NCI-H1930 (cell line): Measurements from ENCODE around the gene CD93.

Experiments used
- DNase-seq, 2 experiments: peaks; one replicate each; lab custom pipeline; 2025; lab: John Stamatoyannopoulos, UW

CD93 gene

DNA sequence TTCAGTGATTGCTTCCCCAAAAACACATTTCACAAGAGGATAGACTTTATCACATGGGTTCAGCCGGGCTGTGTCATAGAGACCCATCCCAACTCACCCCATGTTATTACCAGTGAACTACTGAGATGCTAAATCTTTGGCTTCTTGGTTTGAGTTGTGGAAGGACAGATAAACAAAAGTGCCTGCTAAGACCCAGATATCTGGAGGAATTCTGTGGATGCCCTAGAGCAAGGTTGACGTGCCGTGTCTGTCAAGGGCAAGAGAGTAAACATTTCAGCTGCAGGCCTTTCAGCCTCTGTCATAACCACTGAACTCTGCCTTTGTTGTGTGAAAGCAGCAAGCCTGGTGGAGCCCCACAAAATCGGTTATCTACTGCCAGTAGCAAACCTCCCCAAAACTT lies 25.5 kb downstream of the CD93 start:
- DNase-seq: no peak

DNA sequence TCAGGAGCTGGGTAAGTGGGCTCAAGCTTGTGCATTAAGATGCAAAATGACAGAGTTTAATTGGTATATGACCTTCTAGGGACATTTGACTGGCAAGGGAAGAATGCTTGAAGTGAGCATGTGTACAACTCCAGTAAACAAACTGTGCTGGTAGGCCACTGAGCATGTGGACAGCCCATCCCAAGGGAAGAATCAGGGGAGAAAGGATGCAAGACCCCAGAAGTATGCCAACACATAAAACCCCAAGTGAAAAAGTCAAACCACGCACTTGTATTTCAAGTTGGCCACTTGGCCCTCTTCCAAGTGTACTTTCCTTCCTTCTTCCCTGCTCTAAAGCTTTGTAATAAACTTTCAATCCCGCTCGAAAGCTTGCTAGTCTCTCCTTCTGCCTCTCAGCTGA lies 26.3 kb downstream of the CD93 start:
- no peak for DNase-seq

DNA sequence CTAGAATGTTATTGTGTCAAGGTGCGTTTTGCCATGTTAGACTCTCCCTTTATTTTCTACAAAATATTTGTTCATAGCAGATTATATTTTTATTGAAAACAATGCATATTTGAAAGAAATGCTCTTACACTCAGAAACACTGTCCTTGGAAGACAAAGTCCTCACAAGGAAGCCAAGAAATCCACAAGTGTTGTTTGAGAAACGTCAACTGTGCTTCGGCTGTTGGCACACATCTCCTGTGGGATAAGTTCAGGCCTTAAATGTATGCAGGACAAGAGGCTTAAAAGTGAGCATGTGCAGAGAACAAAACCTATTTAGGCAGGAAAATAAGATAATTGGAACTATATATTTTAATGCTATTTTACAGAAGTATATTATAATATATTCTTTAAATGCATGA lies 27.1 kb downstream of the CD93 start:
- DNase-seq: no peak

DNA sequence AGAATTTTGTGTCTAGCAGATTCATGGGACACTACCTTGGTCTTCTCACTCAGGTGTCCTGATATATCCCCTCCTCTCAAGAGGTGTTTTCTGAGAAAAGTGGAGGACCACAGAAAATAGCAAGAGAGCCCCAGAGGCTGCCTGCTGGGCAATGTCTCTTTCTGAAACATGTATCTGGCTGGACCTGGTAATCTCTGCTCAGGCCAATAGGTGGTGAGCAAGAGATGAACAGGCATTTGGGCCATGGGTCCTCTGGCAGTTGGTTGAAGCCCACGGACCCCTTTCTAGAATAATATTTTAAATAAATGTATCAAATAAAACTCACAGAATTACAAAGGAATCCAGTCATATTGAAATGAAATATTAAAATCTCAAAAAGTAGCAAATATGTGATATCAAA lies 27.9 kb downstream of the CD93 start:
- no peak for DNase-seq

DNA sequence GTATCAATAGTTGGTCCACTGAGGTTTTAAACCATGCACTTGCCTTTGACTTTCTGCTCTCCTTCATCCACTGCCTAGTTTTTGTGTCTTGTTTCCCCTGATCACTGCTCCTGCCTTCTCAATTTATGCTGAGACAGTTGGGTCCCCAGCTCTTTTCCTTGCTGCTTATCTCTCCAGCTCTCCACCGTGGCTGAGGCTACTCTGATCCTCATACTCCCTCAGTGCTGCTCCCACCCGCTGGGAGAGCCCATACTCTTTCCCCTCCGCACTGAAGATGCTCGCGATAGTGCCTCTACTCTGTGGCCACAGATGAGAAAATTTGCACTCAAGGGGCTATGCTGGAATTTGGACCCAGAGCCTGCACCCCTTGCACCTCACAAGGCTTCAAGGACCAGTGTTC lies 33.2 kb downstream of the CD93 start:
- DNase-seq: no peak

DNA sequence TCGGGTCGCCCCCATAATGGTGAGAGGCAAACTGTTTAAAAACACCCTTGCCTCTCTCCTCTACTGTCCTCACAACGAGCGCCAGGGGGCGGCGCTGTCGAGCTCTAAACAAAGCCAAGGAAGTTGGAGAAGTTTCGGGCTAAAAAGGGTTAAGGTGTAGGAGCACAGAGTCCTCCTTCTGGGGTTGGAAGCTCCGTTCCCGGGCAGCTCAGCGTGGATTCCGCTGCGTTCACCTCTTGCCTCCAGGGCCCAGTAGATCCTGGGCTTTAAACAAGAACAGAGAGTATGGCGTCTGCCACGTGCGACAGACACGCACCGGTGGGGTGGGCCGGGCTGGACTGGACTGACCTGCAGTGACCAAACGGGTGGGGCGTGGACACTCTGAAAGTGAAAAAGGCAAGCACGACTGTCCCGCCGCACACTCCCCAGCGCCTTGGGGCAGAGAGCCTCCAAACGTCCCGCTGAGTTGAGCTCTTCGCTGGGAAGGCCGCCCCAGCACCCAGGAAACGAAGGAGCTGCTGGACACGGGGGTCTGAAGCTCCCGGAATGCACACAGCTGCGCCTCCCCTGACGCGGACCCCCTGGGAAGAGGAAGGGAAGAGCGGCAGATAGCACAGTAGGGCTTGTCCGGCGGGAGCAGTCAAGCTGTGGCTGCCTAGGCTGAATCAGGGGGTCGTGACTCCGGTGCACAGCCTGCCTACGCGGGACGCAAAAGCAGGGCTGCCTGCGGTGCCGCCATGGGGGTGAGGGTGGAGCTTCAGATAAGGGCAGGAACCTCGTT lies 35.1 kb downstream of the CD93 start:
- peak; percentile 20 to 40 for DNase-seq

DNA sequence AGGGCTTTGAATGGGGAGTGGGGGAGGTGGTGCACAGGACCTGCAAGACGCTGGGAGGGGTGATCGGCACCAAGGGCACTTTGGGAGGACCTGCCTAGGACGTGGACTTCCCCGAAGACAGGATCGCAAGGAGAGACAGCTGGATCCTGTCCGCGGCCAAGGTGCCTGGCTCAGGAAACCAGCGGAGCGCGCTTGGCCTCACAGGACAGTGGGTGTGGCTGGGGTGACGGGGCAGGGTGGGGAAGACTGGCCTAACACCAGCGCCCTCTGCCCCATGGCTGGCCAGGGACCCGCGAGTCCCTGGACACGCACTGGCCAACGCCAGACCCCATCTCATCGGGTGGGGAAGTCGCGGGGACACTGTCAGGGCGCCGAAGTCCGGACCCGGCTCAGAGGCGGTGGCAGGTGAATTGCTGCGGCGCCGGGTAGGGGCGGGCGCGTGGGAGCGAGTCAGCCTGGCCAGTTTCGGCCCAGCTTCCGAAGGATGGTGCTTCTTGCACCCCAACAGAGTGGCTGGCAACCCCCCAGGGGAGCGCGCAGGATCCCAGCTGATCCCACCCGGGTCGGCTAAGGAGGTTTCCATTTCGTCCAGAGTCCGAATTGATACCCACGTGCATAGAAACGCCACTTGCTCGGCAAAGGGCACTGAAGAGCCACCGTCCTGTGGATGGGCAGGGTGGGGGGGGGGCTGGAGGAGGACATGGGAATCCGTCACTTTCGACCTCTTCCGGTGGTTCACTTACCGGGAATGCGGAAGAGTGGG lies 35.9 kb downstream of the CD93 start:
- no peak for DNase-seq

DNA sequence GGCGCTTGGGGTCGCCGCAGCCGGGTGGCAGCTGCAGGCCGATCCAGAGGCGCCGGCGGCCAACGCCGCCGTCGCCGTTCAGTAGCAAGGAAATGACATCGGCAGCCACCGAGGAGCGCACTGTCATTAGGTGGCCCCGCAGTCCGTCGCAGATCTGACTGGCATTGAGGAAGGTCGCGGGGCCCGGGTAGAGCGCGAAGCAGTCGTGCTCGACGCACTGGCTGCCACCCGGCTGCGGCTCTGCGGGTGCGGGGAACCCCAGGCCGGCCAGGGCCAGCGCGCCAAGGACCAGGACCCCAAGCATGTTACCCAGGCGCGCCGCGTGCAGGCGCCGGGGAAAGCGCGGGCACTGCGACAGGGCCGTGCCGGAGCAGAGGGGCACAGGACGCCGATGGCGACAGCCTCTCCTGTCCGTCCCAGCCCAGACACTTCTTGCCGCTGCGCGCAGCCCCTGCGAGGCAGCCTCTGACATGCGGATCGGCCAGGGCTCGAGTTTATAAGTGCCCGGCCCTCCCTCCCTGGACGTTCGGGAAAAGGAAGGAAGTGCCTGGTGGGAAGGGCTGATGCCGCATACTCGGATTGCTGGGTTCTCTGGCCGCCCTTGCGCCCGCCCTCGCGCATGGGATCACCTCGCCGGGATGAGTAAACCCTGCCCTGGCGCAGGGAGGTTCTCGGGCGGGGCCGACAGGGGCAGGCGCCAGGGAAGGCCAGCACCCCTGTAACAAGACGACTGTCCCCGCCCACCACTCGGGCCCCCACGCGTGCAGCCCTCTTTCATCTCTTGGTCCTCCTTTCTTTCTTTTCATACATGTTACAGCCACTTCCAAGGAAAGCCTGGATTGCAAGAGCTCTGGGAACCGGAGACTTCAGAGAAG lies 36.7 kb downstream of the CD93 start, which contains the start of gene THBD:
Gene THBD (minus strand): TSS at position 472 of the 875 bp plus-strand sequence. CDS start 168 bp downstream, at position 304.
- no peak for DNase-seq

DNA sequence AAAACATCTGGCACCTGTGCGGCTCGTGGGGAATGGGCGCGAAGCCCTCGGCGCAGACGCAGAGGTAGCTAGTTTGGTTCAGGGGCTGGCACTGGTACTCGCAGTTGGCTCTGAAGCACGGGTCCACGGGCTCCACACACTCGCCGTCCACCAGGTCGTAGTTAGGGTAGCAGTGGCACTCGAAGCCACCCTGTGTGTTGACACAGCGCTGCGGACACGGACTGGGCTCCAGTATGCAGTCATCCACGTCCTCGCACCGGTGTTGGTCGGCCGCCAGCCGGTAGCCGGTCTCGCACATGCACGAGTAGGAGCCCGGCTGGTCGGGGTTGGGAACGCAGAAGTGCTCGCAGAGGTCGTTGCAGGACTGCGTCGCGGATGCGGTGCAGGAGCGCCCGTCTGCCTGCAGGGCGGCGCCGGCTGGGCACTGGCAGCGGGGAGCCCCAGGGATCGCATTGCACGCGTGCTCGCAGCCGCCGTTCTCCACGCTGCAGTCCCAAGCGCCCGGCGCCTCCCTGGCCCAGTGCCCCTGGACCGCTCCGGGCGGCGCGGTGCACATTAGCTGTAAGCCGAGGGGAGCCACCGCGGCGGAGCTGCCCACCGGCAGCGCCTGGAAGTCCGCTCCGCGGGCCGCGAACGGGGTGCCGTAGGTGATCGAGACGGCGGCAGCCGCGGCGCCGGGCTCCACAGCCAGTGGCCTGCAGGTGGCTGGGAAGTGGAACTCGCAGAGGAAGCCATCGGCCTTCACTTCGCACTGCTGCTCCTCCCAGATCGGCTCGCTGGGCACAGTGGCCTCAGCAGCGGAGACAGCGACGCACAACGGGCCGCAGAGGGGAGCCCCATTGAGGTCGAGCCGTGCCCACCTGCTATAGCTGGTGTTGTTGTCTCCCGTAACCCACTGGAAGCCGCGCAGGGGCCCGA lies 37.6 kb downstream of the CD93 start:
- peak; percentile 37 to 50 for DNase-seq

DNA sequence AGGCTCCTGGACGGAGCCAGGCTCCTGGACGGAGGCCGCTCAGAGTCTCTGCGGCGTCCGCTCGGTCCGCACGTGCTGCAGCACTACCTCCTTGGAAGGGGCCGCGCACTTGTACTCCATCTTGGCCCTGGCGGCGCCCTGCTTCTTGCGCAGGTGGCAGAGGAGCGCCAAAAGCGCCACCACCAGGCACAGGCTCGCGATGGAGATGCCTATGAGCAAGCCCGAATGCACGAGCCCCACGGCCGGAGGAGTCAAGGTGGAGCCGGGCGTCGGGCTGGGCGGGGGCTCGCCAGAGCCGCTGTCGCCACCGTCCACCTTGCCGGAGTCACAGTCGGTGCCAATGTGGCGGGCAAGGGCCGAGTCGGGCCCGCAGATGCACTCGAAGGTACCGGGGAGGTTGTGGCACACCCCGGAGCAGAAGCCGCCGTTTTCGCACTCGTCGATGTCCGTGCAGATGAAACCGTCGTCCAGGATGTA lies 38.3 kb downstream of the CD93 start:
- peak; percentile 74 to 76 for DNase-seq

DNA sequence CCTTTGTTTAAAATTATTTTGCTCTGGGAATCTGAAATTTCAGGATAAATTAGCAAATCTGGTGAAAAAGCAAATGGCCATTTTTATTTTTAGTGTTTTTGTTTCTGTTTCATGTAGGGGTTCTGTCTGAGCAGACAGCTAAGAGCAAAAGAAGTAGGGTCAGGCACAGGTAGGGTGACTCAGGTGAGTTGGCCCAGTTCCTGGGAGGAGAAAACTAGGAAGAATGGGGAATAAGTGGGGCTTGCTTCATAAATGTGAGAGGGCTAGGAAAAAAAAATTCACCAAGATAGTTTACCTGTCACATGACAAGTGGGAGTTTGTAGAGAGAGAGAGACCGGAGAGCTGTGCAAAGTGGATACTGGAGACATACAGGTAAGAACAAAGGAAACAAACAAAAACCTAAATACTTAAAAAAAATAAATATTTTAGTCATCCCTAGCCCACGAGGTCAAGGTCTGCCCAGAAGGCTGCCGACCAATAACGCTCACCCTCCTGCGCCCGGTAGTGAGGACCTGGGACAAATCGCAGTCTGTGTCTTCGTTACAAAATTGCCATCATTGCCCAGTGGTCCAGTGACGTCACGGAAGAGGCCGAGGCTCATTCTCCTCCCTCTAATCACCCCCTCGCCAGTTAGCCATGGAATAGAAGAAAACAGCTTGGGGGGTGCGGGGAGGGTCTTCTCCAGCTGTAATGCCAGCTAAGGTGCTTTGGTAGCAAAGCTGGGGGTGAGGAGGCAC lies 39.0 kb downstream of the CD93 start:
- DNase-seq: peak in 1 of 2 experiments; percentile 56

DNA sequence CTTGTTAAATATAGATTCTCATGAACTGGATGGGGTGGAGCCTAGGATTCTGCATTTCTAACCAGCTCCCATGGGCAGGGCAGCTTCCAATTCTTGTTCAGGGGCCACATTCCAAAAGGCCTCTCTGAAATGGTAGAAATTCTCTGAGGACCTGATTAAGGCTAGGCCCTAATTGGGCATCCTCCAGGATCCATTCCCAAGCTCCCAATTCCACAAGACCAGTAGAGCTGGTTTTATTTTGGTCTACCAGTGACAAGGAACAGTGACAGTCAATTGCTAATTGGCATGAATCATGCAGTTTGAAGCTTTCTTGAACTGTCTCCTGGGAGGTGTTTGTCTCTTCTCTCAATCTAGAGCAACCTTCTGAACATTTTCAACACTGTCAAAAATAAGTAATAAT lies 39.7 kb downstream of the CD93 start:
- DNase-seq: no peak

DNA sequence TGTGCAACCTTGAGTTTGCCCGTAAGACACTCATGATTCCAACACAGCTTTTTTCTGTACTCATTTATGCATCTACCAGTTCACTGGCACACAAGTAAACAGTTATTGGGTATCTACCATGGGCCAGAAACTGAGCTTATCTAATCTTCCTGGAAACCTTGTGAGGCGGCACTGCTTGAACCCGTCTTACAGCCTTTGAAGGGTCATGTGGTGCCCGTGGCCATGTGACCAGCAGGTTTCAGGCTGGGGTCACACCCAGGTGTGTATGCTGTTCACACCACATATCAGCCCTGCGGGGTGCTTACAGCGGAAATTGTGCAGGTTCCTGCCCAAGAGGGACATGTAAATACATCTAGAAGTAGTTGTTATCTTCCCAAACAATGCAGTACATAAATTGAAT lies 42.7 kb downstream of the CD93 start:
- no peak for DNase-seq

DNA sequence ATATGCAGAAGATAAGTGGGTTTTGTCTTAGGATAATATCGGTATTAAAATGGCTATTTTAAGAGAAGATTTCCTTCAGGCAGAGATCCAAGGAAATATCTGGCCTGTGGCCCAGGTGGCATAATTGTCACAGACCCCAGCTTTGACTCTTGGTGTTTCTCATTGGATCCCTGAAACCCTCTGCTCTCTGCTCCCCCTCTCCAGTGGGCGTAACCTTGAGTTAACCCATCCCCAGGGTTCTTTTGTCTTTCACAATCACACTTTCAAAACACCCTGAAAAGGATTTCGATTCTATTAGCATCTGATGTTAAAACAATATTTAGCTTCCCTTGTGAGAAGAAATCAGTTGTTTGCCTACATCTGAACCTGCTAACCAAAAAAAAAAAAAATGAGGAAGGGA lies 43.9 kb downstream of the CD93 start:
- DNase-seq: no peak

DNA sequence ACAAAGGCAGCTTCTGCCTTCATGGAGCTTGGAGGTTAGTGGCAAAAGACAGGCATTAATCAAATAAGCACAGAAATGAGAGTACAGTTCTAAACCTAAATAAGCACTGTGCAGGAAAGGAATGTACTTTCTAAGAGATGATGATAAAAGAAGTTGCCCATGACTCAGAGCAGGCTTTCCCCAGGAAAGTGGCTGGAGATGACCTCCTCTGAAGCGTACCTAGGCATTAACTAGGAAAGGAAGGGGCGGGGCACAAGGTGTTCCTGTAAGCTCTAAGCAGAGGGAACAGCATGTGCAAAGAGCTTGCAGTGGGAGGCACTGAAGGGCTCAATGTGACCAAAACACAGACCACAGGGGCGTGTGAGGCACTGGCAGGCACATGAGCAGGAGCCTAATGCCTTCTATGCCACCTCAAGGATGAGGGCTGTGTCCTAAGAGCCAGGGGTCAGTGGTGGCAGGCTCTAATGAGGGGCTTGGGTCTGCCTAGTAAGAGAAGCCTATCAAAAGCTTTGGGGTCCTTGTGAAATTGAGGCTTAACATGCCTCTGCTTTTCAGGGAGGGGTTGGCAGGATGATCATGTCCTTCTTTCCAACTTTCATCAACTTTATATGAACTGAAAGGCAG lies 46.1 kb downstream of the CD93 start:
- DNase-seq: no peak

DNA sequence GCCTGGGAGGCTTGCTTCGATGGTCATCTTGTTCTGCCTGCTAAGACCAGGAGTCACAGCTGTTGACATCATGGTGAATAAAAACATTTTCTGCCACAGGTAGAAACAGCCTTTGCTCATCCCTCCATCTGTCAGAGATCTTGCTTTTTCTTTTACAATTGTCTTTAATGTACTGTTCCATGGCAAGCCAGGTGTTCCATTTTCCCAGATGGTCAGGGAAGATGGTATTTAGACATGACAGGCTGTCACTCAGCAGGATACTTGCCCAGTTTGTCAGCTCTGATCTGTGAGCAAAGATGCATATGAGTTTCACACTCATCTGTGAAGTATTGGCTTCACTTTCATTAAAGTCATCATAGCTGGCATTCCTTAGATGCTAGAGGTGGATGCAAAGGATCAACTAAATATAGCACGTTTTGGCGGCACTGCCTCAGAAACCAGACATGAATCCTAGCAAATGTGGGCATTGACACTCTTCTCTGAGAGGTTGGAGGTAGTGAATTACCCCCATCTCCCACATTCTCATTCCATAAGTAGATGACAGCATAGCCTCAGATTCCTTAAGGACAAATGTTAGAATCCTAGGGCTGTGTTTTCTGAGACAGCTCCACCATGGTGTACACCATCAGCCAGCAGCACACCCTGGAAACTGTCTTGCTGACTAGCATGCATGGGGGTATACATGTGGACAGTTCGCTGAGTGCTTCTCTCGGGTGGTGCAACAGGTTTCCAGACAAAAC lies 46.8 kb downstream of the CD93 start:
- DNase-seq: no peak

DNA sequence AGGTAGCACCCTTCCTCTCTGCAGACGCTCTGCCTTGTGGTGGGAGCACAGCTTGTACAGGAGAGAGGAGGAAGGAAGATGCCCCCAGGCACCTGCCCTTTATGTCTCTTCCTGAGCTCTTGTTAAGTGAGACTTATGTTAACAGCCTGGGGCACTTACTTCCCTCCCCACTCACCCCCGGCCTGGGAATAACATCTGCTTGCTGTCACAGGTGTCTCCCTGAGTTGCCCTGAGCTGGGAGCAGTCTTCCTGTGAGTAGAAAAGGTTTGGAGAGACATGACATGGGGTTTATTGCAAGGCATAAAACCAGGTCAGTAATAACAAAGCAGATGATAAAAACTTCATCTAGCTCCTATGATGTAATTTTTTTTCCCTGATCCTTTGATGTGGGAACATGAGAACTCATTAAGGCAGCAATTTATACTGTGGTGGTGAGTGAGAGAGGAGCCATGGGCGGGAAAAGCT lies 49.1 kb downstream of the CD93 start:
- no peak for DNase-seq

DNA sequence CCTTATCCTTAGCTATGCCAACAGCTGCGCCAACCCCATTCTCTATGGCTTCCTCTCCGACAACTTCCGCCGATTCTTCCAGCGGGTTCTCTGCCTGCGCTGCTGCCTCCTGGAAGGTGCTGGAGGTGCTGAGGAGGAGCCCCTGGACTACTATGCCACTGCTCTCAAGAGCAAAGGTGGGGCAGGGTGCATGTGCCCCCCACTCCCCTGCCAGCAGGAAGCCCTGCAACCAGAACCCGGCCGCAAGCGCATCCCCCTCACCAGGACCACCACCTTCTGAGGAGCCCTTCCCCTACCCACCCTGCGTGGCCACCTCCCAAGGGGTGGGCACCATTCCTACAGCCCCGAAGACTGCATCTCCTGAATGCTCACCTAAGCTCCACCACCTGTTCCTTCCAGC lies 49.8 kb downstream of the CD93 start:
- DNase-seq: no peak

DNA sequence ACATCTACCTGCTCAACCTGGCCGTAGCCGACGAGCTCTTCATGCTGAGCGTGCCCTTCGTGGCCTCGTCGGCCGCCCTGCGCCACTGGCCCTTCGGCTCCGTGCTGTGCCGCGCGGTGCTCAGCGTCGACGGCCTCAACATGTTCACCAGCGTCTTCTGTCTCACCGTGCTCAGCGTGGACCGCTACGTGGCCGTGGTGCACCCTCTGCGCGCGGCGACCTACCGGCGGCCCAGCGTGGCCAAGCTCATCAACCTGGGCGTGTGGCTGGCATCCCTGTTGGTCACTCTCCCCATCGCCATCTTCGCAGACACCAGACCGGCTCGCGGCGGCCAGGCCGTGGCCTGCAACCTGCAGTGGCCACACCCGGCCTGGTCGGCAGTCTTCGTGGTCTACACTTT lies 50.4 kb downstream of the CD93 start:
- DNase-seq: no peak
